BE2C (cell line): ENCODE data around the gene NME4.

ENCODE experiments used
- DNase-seq: peaks from one replicate; pipeline ENCODE4 v3.0.0-alpha.2; 2020
- H3K27me3 ChIP-seq: fragments of 250-450 bp; sonication (Bioruptor Pico); 2 replicates; pipeline ENCODE4 v1.5.1; 2020; ENCODE audit warnings: mild to moderate bottlenecking
- H3K36me3 ChIP-seq: fragments of 250-450 bp; sonication (Bioruptor Pico); 2 replicates; pipeline ENCODE4 v1.5.1; 2020; ENCODE audit warnings: mild to moderate bottlenecking
- H3K4me1 ChIP-seq: fragments of 250-450 bp; sonication (Bioruptor Pico); 2 replicates; pipeline ENCODE4 v1.5.1; 2020
- H3K4me3 ChIP-seq: 2 replicates; pipeline ENCODE4 v1.5.1; 2011; ENCODE audit warnings: low read depth, low read length
- H3K9me3 ChIP-seq: fragments of 250-450 bp; sonication (Bioruptor Pico); 2 replicates; pipeline ENCODE4 v1.5.1; 2020
- CTCF ChIP-seq: IDR thresholded peaks from 2 replicates; pipeline ENCODE4 v1.5.1; 2012; ENCODE audit warnings: mild to moderate bottlenecking, low read depth, low read length

The NME4 gene

GRCh38 chr16:430904-431303, 33.9 kb downstream of the NME4 start:
- no peak for TF ChIP-seq CTCF
- H3K27me3 ChIP-seq, result no peaks in the 10 kb centered on the region
- no peaks in the 10 kb centered on the region for H3K4me1 ChIP-seq
- no peaks in the 10 kb centered on the region for H3K36me3 ChIP-seq
- no peak for DNase-seq
- no peak overlapping the region for H3K4me3 ChIP-seq
- no peaks in the 10 kb centered on the region for H3K9me3 ChIP-seq

- Histone ChIP-seq H3K4me3 (no peak overlapping the region), H3K4me1 (no peaks in the 10 kb centered on the region), H3K9me3 (no peaks in the 10 kb centered on the region), H3K27me3 (no peaks in the 10 kb centered on the region), H3K36me3 (no peaks in the 10 kb centered on the region)
- no peak for DNase-seq
- no peak for TF ChIP-seq CTCF
Observed at GRCh38 chr16:440627-441026, 43.6 kb downstream of the NME4 start.

GRCh38 chr16:441447-441846, 44.4 kb downstream of the NME4 start:
- no peaks in the 10 kb centered on the region for H3K9me3 ChIP-seq
- TF ChIP-seq CTCF, result no peak
- H3K4me1 ChIP-seq, result no peaks in the 10 kb centered on the region
- DNase-seq, result no peak
- no peaks in the 10 kb centered on the region for H3K36me3 ChIP-seq
- no peaks in the 10 kb centered on the region for H3K27me3 ChIP-seq
- H3K4me3 ChIP-seq, result no peak overlapping the region

- no peak for TF ChIP-seq CTCF
Observed at GRCh38 chr16:442976-443375, 46.0 kb downstream of the NME4 start.

GRCh38 chr16:444027-444426, 47.0 kb downstream of the NME4 start:
- DNase-seq, result no peak
- Histone ChIP-seq H3K36me3 (no peaks in the 10 kb centered on the region), H3K4me1 (no peaks in the 10 kb centered on the region), H3K9me3 (no peaks in the 10 kb centered on the region), H3K27me3 (no peaks in the 10 kb centered on the region), H3K4me3 (no peak overlapping the region)
- no peak for TF ChIP-seq CTCF

More at GRCh38 chr16:442976-443375, 46.0 kb downstream of the NME4 start:
- Histone ChIP-seq H3K27me3 (no peaks in the 10 kb centered on the region), H3K9me3 (no peaks in the 10 kb centered on the region), H3K4me3 (no peak overlapping the region), H3K4me1 (no peaks in the 10 kb centered on the region), H3K36me3 (no peaks in the 10 kb centered on the region)
- DNase-seq, result no peak

- Histone ChIP-seq H3K27me3 (no peaks in the 10 kb centered on the region), H3K36me3 (no peaks in the 10 kb centered on the region), H3K4me3 (no peak overlapping the region), H3K9me3 (no peaks in the 10 kb centered on the region), H3K4me1 (no peaks in the 10 kb centered on the region)
- TF ChIP-seq CTCF, result no peak
- no peak for DNase-seq
Observed at GRCh38 chr16:445566-445965, 48.6 kb downstream of the NME4 start.
